ENCODE data around the gene GNAT2. TPM values are rescaled to one million over a fixed set of nuclear protein-coding genes. Genes with fewer than 3 reads are reported as not detected.

GNAT2 gene
- total and polyA plus RNA-seq, 2 experiments from 2014 or later: not detected

GRCh38 chr1:109556563-109556962 is 62.9 kb downstream of the GNAT2 start:
- Histone ChIP-seq H3K4me1 (ENCODE audit: low read depth) (no peaks in the 10 kb centered on the region), H3K27me3 (no peaks in the 10 kb centered on the region), H3K9me3 (ENCODE audit: low read depth) (no peaks in the 10 kb centered on the region), H3K4me3 (no peak overlapping the region), H3K36me3 (no peaks in the 10 kb centered on the region), H3K27ac (no peak overlapping the region)
- DNase-seq (ENCODE audit: low read depth in 1 of 2, low spot score in 1 of 2): no peak
- no peak for TF ChIP-seq CTCF (IDR thresholded peaks at IDR 0.05; ENCODE audit: low read depth, low read length)

Other genes with a start within 250 kb of the GNAT2 start
- gene SORT1, start 221.7 kb downstream of the GNAT2 start, total RNA-seq: 25.0 and 25.9 TPM in 2 replicates
- 27.6 and 35.8 TPM in 2 replicates for gene SORT1, start 221.7 kb downstream of the GNAT2 start, polyA plus RNA-seq
- 23.9 and 24.8 TPM in 2 replicates for gene PSMA5, start 193.2 kb downstream of the GNAT2 start, total RNA-seq
- 96.6 and 103 TPM in 2 replicates for gene PSMA5, start 193.2 kb downstream of the GNAT2 start, polyA plus RNA-seq
- gene SYPL2, start 153.1 kb downstream of the GNAT2 start, total RNA-seq: 10.7 and 17.8 TPM in 2 replicates
- 17.0 and 27.3 TPM in 2 replicates for gene SYPL2, start 153.1 kb downstream of the GNAT2 start, polyA plus RNA-seq
- 14.7 and 17.8 TPM in 2 replicates for gene ATXN7L2, start 135.7 kb downstream of the GNAT2 start, total RNA-seq
- gene ATXN7L2, start 135.7 kb downstream of the GNAT2 start, polyA plus RNA-seq: 7.0 and 11.9 TPM in 2 replicates
- gene CYB561D1, start 125.5 kb downstream of the GNAT2 start, total RNA-seq: 5.3 and 7.2 TPM in 2 replicates
- gene CYB561D1, start 125.5 kb downstream of the GNAT2 start, polyA plus RNA-seq: 5.5 and 6.6 TPM in 2 replicates
- gene AMIGO1, start 109.9 kb downstream of the GNAT2 start, total RNA-seq: 10.5 and 11.2 TPM in 2 replicates
- gene AMIGO1, start 109.9 kb downstream of the GNAT2 start, polyA plus RNA-seq: 7.7 and 10.1 TPM in 2 replicates
- 1.9 and 3.3 TPM in 2 replicates for gene GPR61, start 79.7 kb downstream of the GNAT2 start, total RNA-seq
- gene GPR61, start 79.7 kb downstream of the GNAT2 start, polyA plus RNA-seq: 1.9 and 2.7 TPM in 2 replicates
- 4.7 and 5.0 TPM in 2 replicates for gene GNAI3, start 71.0 kb downstream of the GNAT2 start, total RNA-seq
- 7.9 and 9.3 TPM in 2 replicates for gene GNAI3, start 71.0 kb downstream of the GNAT2 start, polyA plus RNA-seq
- 72.8 and 116 TPM in 2 replicates for gene AMPD2, start 221 bp upstream of the GNAT2 start, total RNA-seq
- 47.9 and 53.2 TPM in 2 replicates for gene AMPD2, start 221 bp upstream of the GNAT2 start, polyA plus RNA-seq
- gene GSTM4, start 36.5 kb upstream of the GNAT2 start, total RNA-seq: 53.5 and 65.3 TPM in 2 replicates
- gene GSTM4, start 36.5 kb upstream of the GNAT2 start, polyA plus RNA-seq: 134 and 136 TPM in 2 replicates
- 55.2 and 78.5 TPM in 2 replicates for gene GSTM2, start 48.4 kb upstream of the GNAT2 start, total RNA-seq
- gene GSTM2, start 48.4 kb upstream of the GNAT2 start, polyA plus RNA-seq: 117 and 164 TPM in 2 replicates
- 5.5 and 14.1 TPM in 2 replicates for gene GSTM1, start 68.2 kb upstream of the GNAT2 start, total RNA-seq
- gene GSTM1, start 68.2 kb upstream of the GNAT2 start, polyA plus RNA-seq: 10.7 and 33.1 TPM in 2 replicates
- 0.21 TPM in 1 of 2 replicates, not detected in the other for gene GSTM5, start 92.6 kb upstream of the GNAT2 start, total RNA-seq
- not detected in 2 replicates for gene GSTM5, start 92.6 kb upstream of the GNAT2 start, polyA plus RNA-seq
- 46.9 and 65.8 TPM in 2 replicates for gene GSTM3, start 121.4 kb upstream of the GNAT2 start, total RNA-seq
- gene GSTM3, start 121.4 kb upstream of the GNAT2 start, polyA plus RNA-seq: 139 and 167 TPM in 2 replicates
- not detected in 2 replicates for gene EPS8L3, start 144.3 kb upstream of the GNAT2 start, total RNA-seq
- 0.28 TPM in 1 of 2 replicates, not detected in the other for gene EPS8L3, start 144.3 kb upstream of the GNAT2 start, polyA plus RNA-seq

Measured in cardiac muscle cell (in vitro differentiated cells and primary cell).